Measurements from ENCODE around the gene TRIM51. TPM values are rescaled to one million over a fixed set of nuclear protein-coding genes. Genes with fewer than 3 reads are reported as not detected.
"Not testable (repeated sequence)": the region's sequence is repeated elsewhere in the genome, so short reads cannot be mapped to it uniquely, and the experiment has no call there.

The TRIM51 gene, protein sequence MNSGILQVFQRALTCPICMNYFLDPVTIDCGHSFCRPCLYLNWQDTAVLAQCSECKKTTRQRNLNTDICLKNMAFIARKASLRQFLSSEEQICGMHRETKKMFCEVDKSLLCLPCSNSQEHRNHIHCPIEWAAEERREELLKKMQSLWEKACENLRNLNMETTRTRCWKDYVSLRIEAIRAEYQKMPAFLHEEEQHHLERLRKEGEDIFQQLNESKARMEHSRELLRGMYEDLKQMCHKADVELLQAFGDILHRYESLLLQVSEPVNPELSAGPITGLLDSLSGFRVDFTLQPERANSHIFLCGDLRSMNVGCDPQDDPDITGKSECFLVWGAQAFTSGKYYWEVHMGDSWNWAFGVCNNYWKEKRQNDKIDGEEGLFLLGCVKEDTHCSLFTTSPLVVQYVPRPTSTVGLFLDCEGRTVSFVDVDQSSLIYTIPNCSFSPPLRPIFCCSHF
- total RNA-seq (2016; rRNA removed; fragmentation: Illumina TruSeq; extraction: Trizol), result not detected in 2 replicates
- not detected in 2 replicates for total RNA-seq (2016; cell fraction: cytosol; rRNA removed; fragmentation: Illumina TruSeq; extraction: Trizol; ENCODE audit: low read depth)
- not detected in 2 replicates for total RNA-seq (2016; cell fraction: insoluble cytoplasmic fraction; rRNA removed; fragmentation: Illumina TruSeq; extraction: Trizol)
- not detected in 2 replicates for total RNA-seq (2016; cell fraction: membrane; rRNA removed; fragmentation: Illumina TruSeq; extraction: Trizol)
- not detected in 2 replicates for total RNA-seq (2016; cell fraction: nucleus; rRNA removed; fragmentation: Illumina TruSeq; extraction: Trizol)
- polyA plus RNA-seq (2011; rRNA removed), result not detected in 2 replicates
- polyA plus RNA-seq (2011; cell fraction: cytosol; rRNA removed), result not detected in 2 replicates
- polyA plus RNA-seq (2011; cell fraction: nucleus; rRNA removed), result not detected in 2 replicates
- not detected in 2 replicates for polyA plus RNA-seq (2012)
- polyA plus RNA-seq (2016; cell fraction: cytosol; fragmentation: Illumina TruSeq; extraction: Trizol; ENCODE audit: low read depth), result not detected in 2 replicates
- not detected in 2 replicates for polyA plus RNA-seq (2016; cell fraction: insoluble cytoplasmic fraction; fragmentation: Illumina TruSeq; extraction: Trizol; ENCODE audit: low read depth)
- polyA plus RNA-seq (2016; cell fraction: membrane; fragmentation: Illumina TruSeq; extraction: Trizol; ENCODE audit: low read depth), result not detected in 2 replicates
- polyA plus RNA-seq (2016; cell fraction: nucleus; fragmentation: Illumina TruSeq; extraction: Trizol; ENCODE audit: insufficient read depth, low read depth), result not detected in 2 replicates
- not detected in 2 replicates for polyA minus RNA-seq (2011; rRNA and poly(A)+ RNA removed; ENCODE audit: low replicate concordance)
- not detected in 2 replicates for polyA minus RNA-seq (2011; cell fraction: cytosol; rRNA and poly(A)+ RNA removed)
- not detected in 2 replicates for polyA minus RNA-seq (2011; cell fraction: nucleus; rRNA and poly(A)+ RNA removed)
- Bru-seq, nascent RNA, result not detected
- not detected for BruChase-seq, experiment 1, labeled RNA remaining after a 6-hour chase
- BruChase-seq, experiment 2, labeled RNA remaining after a 2-hour chase, result not detected
- long read RNA-seq, experiment 1, result 0 reads
- long read RNA-seq, experiment 2, result 0 reads

DNA sequence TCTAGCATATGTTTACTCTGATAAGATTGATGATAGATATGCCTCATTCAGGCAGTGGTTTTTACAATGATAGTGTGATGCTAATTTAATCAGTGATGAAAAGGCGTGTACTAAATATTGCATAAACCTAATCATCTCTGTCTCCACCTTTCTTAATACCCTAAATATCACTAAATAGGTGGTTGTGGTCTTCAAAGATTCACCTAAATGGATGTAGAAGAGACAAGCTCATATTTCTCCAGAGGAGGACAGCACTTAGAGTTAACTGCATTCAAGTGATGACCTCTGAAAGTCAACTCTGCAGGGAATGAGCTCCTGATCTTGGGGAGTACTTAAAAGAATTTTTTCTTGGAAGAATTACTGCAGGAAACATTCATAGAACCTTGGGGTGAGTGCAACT lies at the start of gene TRIM51:
Gene TRIM51, plus strand, starts transcription at position 301 of the 400 bp plus-strand sequence. CDS start 2,132 bp downstream, outside the sequence.
- H3K9me3 ChIP-seq (ENCODE audit: low read length); intact Hi-C loops (cut with micrococcal nuclease; ENCODE audit: unreplicated experiment); H3K9ac ChIP-seq (ENCODE audit: insufficient read depth, low read depth, low read length); FAIRE-seq; H2AFZ ChIP-seq (ENCODE audit: low read length); ATAC-seq; H3K36me3 ChIP-seq (replicated peaks in 1 of 2; ENCODE audit: control insufficient read depth in 1 of 2, insufficient read depth in 2 of 2, low read length in 2 of 2); BruUV-seq (replicated peaks); H3K27ac ChIP-seq (ENCODE audit: extremely low read length, insufficient read depth, low read length); H3K27me3 ChIP-seq (ENCODE audit: control insufficient read depth in 1 of 2, insufficient read depth in 2 of 2, low read length in 2 of 2); H3K4me1 ChIP-seq (ENCODE audit: insufficient read depth, low read length); H3K4me2 ChIP-seq (ENCODE audit: low read depth, low read length); in situ Hi-C loops (cut with HindIII; ENCODE audit: extremely low pct_ligation_motif_present, low pct_unique_long_range_greater_than_20kb); POLR2A ChIA-PET; H3K79me2 ChIP-seq (ENCODE audit: insufficient read depth, low read length); H3K4me3 ChIP-seq (replicated peaks in 1 of 3; ENCODE audit: insufficient read depth in 1 of 3, low read depth in 2 of 3, low read length in 3 of 3); H4K20me1 ChIP-seq (ENCODE audit: insufficient read depth, low read length); CTCF ChIA-PET (ENCODE audit: low intra/inter-chr PET ratio, low total read pairs); DNase-seq (ENCODE audit: low spot score): not testable (repeated sequence)
- 41% methylated on average over 1 of the region's 1 CpG for WGBS (ENCODE audit: low lambda C conversion rate)

DNA sequence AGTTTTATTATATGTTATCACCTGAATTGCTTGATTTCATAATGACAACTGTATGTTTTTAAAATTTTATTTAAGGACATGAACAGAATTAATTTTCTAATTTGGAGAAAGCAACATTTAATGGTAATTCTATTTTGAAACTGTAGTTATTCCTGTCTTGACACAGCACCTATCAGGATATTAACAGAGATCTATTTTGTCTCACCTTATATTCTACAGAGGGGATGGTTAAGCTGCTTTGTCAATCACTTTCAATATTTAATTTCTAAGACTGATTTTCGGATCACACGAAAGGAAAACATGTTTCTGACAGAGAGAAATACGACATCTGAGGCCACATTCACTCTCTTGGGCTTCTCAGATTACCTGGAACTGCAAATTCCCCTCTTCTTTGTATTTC lies 44.6 kb upstream of the TRIM51 start, which contains the start of gene OR5D16:
Gene OR5D16, plus strand, starts transcription at position 301 of the 400 bp plus-strand sequence. Its CDS starts 0 bp downstream, at position 301.
- no peak within 1 kb of the TSS for H3K4me2 ChIP-seq (ENCODE audit: low read depth, low read length)
- no peaks in the 10 kb centered on the region for H3K27me3 ChIP-seq (ENCODE audit: control insufficient read depth in 1 of 2, insufficient read depth in 2 of 2, low read length in 2 of 2)
- ATAC-seq (no peak), FAIRE-seq (no peak), DNase-seq (ENCODE audit: low spot score) (no peak)
- H2AFZ ChIP-seq (ENCODE audit: low read length), result no peak within 1 kb of the TSS
- in situ Hi-C loops (cut with HindIII; ENCODE audit: extremely low pct_ligation_motif_present, low pct_unique_long_range_greater_than_20kb), result loop anchor here (10.0 kb wide), 1 partner anchor 54 kb away; no protein-coding TSS in a partner anchor
- ChIA-PET POLR2A (no interaction called here), CTCF (ENCODE audit: low intra/inter-chr PET ratio, low total read pairs) (no interaction called here)
- TF ChIP-seq, protein P1, sequence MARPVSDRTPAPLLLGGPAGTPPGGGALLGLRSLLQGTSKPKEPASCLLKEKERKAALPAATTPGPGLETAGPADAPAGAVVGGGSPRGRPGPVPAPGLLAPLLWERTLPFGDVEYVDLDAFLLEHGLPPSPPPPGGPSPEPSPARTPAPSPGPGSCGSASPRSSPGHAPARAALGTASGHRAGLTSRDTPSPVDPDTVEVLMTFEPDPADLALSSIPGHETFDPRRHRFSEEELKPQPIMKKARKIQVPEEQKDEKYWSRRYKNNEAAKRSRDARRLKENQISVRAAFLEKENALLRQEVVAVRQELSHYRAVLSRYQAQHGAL (CRISPR knock-in tag; IDR thresholded peaks at IDR 0.05; ENCODE audit: not compliant biosample characterization), result no peak
- no peak for TF ChIP-seq ZNF225 (CRISPR knock-in tag; IDR thresholded peaks at IDR 0.05)
- TF ChIP-seq RBM39 (IDR thresholded peaks at IDR 0.05; ENCODE audit: low read depth, low read length, poor library complexity, severe bottlenecking), result no peak
- H3K9me3 ChIP-seq (ENCODE audit: low read length), result peaks cover 22% of the 10 kb centered on the region
- no peak within 1 kb of the TSS for H3K27ac ChIP-seq (ENCODE audit: extremely low read length, insufficient read depth, low read length)
- WGBS (ENCODE audit: low lambda C conversion rate), result 0% methylated on average over 3 of the region's 3 CpGs
- H3K36me3 ChIP-seq (replicated peaks in 1 of 2; ENCODE audit: control insufficient read depth in 1 of 2, insufficient read depth in 2 of 2, low read length in 2 of 2), result no peaks in the 10 kb centered on the region
- no TSS peak for BruUV-seq (replicated peaks)
- no peak within 1 kb of the TSS for H3K4me3 ChIP-seq (replicated peaks in 1 of 3; ENCODE audit: insufficient read depth in 1 of 3, low read depth in 2 of 3, low read length in 3 of 3)
- H4K20me1 ChIP-seq (ENCODE audit: insufficient read depth, low read length), result no peaks in the 10 kb centered on the region
- no peak within 1 kb of the TSS for H3K9ac ChIP-seq (ENCODE audit: insufficient read depth, low read depth, low read length)
- H3K79me2 ChIP-seq (ENCODE audit: insufficient read depth, low read length), result no peaks in the 10 kb centered on the region
- H3K4me1 ChIP-seq (ENCODE audit: insufficient read depth, low read length), result no peaks in the 10 kb centered on the region
- intact Hi-C loops (cut with micrococcal nuclease; ENCODE audit: unreplicated experiment), result no loop called here
